NK-92 (cell line): ENCODE measurements around the gene TTLL1.
"Not testable (repeated sequence)": the region's sequence is repeated elsewhere in the genome, so short reads cannot be mapped to it uniquely, and the experiment has no call there.

ENCODE experiments used
- DNase-seq: peaks from one replicate; lab custom pipeline; 2025; ENCODE audit not compliant: unreplicated experiment; lab: John Stamatoyannopoulos, UW

Gene TTLL1

DNA sequence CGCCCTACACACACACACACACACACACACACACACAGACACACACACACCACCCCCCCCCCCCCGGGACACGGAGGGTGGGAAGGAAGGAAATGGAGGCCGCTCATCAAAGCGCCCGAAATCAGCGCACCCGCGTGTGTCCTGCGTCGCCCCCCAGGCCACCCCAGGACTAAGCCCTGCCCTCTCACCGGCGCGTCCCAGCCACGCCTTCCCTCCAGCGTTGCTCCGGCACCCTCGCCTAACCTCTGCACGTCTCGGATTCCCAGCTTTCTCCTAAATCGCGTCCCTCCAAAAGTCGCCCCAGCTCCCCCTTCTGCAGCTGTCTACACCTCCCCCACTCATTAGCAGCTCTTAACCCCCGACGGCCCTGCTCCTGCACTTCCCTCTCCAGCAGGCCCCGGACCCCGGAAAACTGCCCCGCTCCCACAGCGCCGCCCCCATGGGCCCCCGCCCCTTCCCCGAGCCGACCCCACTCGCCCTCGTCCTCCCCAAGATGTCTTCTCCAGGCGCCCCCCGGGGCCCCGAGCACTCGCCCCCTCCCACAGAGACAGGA lies 74.8 kb downstream of the TTLL1 start:
- no peak for DNase-seq

DNA sequence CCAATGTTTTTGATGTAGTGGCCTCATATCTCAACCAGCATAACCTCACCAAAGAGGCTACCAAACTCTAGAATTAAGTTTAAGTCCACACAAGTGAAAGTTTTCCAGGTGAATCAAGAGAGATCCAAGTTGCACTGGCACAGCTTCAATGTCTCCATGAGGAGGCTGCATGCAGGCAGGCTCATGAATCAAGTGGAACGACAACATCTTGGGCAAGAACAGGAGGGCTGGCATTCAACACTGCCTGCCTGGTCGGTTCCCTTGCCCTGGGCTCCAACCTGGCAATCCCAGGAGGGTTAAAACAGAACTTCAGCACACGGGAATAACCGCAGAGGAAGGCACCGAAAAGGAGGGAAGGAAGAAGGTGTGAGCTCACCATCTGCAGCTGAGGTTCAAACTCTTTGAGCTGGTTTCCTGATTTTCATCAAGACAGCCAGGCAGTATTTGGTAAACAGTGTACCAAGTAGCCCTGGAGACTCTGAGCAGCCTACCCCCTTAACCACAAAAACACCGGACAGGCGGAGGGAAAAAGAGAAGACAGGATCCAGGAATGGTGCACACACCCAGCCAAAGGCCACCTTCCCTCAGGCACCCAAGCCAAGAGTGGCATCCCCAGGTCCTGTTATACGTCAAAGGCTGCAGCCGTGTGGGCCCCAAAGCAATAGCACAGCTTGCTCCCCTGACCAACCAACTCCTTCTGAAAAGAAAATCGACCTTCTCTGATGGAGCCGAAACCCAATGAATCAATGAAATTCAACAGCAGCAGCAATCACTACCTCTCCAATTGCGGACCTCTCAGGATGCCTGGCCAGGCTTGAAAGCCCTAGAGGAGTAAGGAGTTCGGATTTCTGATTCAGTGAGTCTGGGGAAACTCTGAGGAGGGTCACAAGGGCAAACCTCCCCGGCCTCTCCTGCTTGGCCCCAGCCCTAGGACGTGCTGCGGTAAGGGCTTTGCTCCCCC lies 75.6 kb downstream of the TTLL1 start:
- DNase-seq: no peak

DNA sequence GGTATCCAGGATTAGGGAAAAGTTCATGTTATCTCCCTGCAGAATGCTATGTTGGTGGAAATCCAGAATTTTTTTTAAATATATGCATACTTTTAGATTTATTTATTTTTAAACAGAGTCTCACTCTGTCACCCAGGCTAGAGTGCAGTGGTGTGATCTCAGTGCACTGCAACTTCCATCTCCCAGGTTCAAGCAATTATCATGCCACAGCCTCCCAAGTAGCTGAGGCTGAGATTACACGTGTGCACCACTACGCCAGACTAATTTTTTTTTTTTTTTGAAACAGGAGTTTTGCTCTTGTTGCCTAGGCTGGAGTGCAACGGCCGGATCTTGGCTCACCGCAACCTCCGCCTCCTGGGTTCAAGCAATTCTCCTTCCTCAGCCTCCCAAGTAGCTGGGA lies 76.8 kb downstream of the TTLL1 start:
- no peak for DNase-seq

DNA sequence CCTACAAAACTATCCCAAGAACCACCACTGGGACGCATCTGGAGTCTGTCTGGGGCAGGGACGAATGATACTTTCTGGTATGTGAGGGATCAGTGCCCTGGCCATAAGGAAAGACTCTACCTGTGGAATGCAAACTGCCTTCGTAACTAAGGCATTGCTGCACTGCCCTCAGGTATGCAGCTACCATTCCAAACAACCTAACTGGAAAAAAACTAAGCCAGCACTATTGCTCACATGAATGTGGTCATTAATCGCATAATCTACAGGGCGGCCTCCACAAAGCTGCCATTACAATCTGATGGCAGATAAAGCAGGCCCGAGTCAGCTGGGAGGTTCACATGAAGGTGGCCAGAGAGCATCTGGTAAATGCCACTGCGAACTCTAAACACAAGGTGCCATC lies 78.1 kb downstream of the TTLL1 start:
- DNase-seq: no peak

- no peak for DNase-seq
These were observed 79.7 kb downstream of the TTLL1 start for GRCh38 chr22:43009444-43009843.

- no peak for DNase-seq
These were observed 80.3 kb downstream of the TTLL1 start for GRCh38 chr22:43008921-43009320.

DNA sequence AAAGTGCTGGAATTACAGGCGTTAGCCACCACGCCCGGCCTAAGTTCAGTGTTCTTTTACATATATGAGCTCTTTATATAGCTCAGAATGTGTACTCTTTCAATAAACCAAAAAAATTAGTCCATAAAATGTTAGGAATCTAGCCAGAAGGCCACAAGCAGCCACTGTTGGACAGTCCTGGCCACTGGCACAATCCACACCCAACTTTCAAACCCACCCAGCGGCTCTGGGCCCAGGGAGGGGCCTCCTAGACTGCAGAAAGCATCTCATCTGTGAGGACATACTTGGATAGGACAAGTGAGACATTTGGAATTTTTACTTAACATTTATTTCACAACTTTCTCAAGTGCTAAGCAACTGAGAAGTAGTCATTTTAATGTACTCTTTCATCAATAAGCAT lies 80.7 kb downstream of the TTLL1 start:
- DNase-seq: no peak

DNA sequence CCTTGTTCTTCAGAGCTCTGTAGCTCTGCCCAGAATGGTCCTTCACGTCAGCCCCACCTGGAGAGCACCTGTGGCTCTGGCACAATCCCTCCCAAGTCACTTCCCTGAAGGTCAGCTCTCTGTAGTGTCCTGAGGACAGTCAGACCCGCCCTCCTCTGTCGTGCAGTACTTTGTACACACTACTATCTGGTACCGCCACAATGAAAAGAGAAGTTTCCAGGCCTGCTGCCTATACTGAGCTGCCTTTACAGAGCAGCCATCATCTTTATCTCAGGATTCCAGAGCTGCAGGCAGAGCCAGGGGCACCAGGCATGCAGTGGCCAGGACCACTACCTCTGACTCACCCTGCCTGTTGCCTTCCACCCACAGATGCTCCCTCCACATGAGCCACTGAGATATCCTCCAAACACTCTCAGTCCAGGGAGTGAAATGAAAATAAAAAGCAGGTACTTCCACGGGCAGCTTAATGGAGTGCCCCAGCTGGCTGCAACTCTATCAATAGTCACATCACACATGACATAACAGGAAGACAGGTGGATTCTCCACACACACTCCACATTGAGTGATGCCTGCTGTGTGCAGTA lies 81.6 kb downstream of the TTLL1 start:
- no peak for DNase-seq

DNA sequence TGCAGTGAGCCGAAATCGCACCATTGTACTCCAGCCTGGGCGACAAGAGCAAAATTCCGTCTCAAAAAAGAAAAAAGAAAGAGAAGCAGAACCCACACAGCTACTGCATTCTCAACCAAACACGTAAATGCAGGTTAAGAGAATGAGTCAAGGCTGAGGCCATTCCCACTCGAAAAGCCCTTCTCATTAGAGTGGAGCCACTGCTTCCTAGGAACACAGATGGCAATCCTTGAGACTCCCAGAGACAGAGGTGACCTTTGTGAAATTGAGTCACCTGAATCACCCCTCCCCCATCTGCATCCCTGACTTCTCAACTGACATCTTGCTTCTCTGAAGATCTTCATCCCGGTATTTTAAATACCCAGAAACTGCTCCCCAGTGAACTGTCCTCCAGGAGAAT lies 82.4 kb downstream of the TTLL1 start:
- DNase-seq: no peak

DNA sequence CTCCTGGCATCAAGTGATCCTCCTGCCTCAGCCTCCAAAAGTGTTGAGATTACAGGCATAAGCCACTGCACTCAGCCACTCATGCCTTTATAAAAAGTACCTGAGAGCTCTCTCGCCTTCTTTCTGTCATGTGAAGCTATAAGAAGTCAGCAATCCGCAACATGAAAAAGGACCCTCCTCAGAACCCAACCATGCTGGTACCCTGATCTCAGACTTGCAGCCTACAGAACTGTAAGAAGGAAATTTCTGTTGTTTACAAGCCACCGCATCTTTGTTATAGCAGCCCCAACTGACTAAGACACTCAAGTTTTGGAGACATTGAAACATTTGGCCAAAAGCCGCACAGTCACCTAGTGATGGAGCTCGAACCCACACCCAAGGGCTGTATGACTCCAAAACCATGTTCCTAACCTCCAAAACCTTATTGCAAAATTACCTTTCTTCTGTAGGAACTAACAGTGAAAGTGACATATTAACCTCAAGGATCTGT lies 83.1 kb downstream of the TTLL1 start:
- DNase-seq: no peak

GRCh38 chr22:43005106-43005505 lies 84.1 kb downstream of the TTLL1 start:
- no peak for DNase-seq

DNA sequence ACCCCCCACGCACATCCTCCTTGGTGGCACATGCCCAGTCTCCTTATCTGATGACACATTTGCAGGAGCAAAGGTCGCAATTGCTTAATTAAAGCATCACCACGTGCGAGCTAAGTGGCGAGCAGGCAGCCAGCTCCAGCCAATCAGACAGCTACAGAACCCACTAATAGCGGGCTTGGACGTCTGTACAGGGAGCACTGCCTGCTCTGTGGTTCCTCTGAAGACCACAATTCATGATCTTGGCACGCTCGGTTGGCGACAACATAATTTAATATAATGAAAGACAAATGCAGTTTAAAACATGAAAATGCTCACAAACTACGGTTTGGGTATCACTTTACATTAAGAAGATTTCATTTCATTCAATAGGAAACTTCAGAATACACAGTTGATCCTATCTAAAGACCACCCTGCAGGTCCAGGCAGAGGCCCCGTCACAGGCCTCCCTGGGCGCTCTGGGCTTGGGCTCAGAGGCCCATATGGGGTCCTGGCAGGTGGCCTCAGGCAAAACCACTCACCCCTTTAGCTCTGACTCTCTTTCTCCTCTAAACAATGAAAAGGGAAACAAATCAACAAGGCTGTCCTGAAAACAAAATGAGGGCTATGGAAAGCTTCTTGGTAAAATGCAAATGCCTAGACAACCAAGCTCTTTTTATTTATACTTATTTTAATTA lies 84.7 kb downstream of the TTLL1 start:
- DNase-seq: no peak

DNA sequence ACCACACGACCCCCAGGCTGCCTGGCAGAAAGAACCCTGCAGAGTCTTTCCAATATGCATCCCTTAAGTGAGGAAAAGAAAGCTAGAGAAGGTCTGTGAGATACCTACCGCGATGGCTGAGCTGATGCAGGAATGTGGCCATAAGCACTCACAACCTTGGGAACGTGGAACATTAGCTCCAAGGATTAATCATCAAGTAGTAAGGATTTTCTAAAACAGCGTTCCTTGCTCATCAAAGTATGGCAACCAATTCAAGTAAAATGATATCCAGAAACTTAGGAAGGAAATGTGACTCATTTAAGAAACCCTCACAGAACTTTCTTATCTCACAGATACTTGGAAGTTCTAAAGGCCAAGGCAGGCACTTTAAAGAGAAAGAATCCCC lies 87.0 kb downstream of the TTLL1 start:
- DNase-seq: no peak

GRCh38 chr22:43001271-43002201 lies 87.7 kb downstream of the TTLL1 start:
- DNase-seq: no peak

- DNase-seq: no peak
These were observed 88.6 kb downstream of the TTLL1 start for GRCh38 chr22:43000441-43001175.

DNA sequence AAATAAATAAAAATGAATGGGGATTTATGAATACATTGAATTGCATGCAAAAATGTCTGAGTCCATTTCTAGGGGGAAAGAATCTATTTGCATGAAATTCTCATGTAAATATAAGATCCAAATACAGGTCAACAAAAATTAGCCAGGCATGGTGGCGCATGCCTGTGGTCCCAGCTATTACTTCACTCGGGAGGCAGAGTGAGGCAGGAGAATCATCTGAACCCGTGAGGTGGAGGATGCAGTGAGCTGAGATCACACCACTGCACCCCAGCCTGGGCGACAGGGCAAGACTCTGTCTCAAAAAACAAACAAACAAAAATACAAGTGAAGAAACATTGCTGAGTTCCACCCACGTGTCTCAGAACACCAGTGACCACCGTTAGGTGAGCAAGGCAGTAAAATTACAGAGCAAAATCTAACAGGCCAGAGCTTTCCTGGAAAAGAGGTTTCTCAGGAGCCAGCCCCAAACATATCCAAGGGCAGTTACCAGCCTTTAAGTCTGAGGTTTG lies 91.6 kb downstream of the TTLL1 start:
- DNase-seq: no peak

GRCh38 chr22:42996646-42997365 lies 92.4 kb downstream of the TTLL1 start:
- DNase-seq: no peak

- DNase-seq: not testable (repeated sequence)
These were observed 93.5 kb downstream of the TTLL1 start for GRCh38 chr22:42995654-42996053.
